Upper lobe of left lung (tissue), 6 donors: Measurements from ENCODE around the gene CUBN. TPM values are rescaled to one million over a fixed set of nuclear protein-coding genes. Genes with fewer than 3 reads are reported as not detected.
A peak's percentile ranks its signal among the peaks of the same experiment; 100 is the strongest.

Experiments used
- ATAC-seq, 2 donors: fragments of 200-7000 bp; cut with Tn5 transposase; one replicate each; pipeline ENCODE4 v1.9.1; 2022; ENCODE audit warnings: mild to moderate bottlenecking in 2 of 2, moderate library complexity in 2 of 2; ENCODE audit not compliant: low FRiP score in 2 of 2
- DNase-seq, 2 donors: peaks; one replicate each; pipeline ENCODE4 v3.0.0-alpha.2; 2019 to 2020
- H3K27ac ChIP-seq, 4 donors: fragments of 200-600 bp; sonication (generic); one replicate each; pipeline ENCODE4 v1.5.1; 2016 to 2019
- H3K27me3 ChIP-seq, 4 donors: fragments of 200-600 bp; sonication (generic); one replicate each; pipeline ENCODE4 v1.5.1; 2017 to 2019
- H3K36me3 ChIP-seq, 4 donors: fragments of 200-600 bp; sonication (generic); one replicate each; pipeline ENCODE4 v1.5.1; 2016 to 2019
- H3K4me1 ChIP-seq, 4 donors: fragments of 200-600 bp; sonication (generic); one replicate each; pipeline ENCODE4 v1.5.1; 2018 to 2019
- H3K4me3 ChIP-seq, 4 donors: fragments of 200-600 bp; sonication (generic); one replicate each; pipeline ENCODE4 v1.5.1; 2017 to 2019; ENCODE audit warnings: mild to moderate bottlenecking in 2 of 4, moderate library complexity in 1 of 4
- H3K9me3 ChIP-seq, 4 donors: fragments of 200-600 bp; sonication (generic); one replicate each; pipeline ENCODE4 v1.5.1; 2018 to 2019
- CTCF ChIP-seq, 6 experiments: fragments of 450-650 bp in 4 of 6; fragments of 200-600 bp in 2 of 6; sonication (generic) in 2 of 6; IDR thresholded peaks; one replicate each; pipeline ENCODE4 v1.5.1; 2016 to 2019; ENCODE audit warnings: antibody characterized with exemption in 6 of 6
- EP300 ChIP-seq, 4 donors: sonication (generic); formaldehyde crosslinking; IDR thresholded peaks; one replicate each; pipeline ENCODE4 v1.5.1; 2017; ENCODE audit warnings: antibody characterized with exemption in 4 of 4, control low read depth in 2 of 4
- POLR2A ChIP-seq, 4 donors: fragments of 450-650 bp; IDR thresholded peaks; one replicate each; pipeline ENCODE4 v1.5.1; 2016 to 2017; ENCODE audit warnings: antibody characterized with exemption in 4 of 4, mild to moderate bottlenecking in 2 of 4
- POLR2AphosphoS5 ChIP-seq, 2 donors: sonication (generic); formaldehyde crosslinking; IDR thresholded peaks; one replicate each; pipeline ENCODE4 v1.5.1; 2017; ENCODE audit warnings: antibody characterized with exemption in 2 of 2
- WGBS, 2 donors: methylation state at CpG; one replicate each; pipeline ENCODE4 v1.1.5; 2017 to 2018; 5-methylcytosine and 5-hydroxymethylcytosine counted together
- total RNA-seq, 6 donors: library from RNA; depleted of rRNA in 4 of 6; stranded (reverse); fragments of >200 nt in 4 of 6; gene quantifications; one replicate each; pipeline versions ENCODE4 v1.1.0 to v1.2.1, GENCODE V29; 2016 to 2021
- donor health status: DM: no; HTN: no; CAD: no; lungs with moderate emphysema.
- donor health status: DM: no; HTN: yes; CAD: no; lungs with severe emphysema.

Gene CUBN
- total RNA-seq, 6 donors from 2014 or later, result 1.0 to 9.4 (median 5.3) TPM

- 84 to 93% methylated on average over 2 of the region's 2 CpGs for WGBS, 2 donors
- no peaks in the 10 kb centered on the region for H3K27me3 ChIP-seq
These were observed 48.2 kb downstream of the CUBN start for GRCh38 chr10:17081431-17081830.

GRCh38 chr10:17077890-17078289 lies 51.7 kb downstream of the CUBN start:
- no peak for ATAC-seq
- 85 to 96% methylated on average over 2 of the region's 2 CpGs for WGBS, 2 donors

More at GRCh38 chr10:17081431-17081830, 48.2 kb downstream of the CUBN start:
- TF ChIP-seq CTCF (IDR thresholded peaks at IDR 0.05) (no peak), EP300 (IDR thresholded peaks at IDR 0.05) (no peak), POLR2A (IDR thresholded peaks at IDR 0.05) (no peak), POLR2AphosphoS5 (IDR thresholded peaks at IDR 0.05) (no peak)
- Histone ChIP-seq H3K27ac (no peak overlapping the region), H3K36me3 (no peaks in the 10 kb centered on the region), H3K9me3 (no peaks in the 10 kb centered on the region), H3K4me3 (no peak overlapping the region), H3K4me1 (peaks cover 0 to 8% (median 6%) of the 10 kb centered on the region in 4 donors)
- no peak for DNase-seq
- no peak for ATAC-seq

GRCh38 chr10:17077346-17077781 lies 52.2 kb downstream of the CUBN start:
- TF ChIP-seq EP300 (IDR thresholded peaks at IDR 0.05) (no peak), POLR2A (IDR thresholded peaks at IDR 0.05) (no peak)
- H3K4me1 ChIP-seq, result peaks cover 6 to 22% (median 14%) of the 10 kb centered on the region in 4 donors
- DNase-seq, result no peak
- H3K36me3 ChIP-seq, result no peaks in the 10 kb centered on the region
- H3K4me3 ChIP-seq, result no peak overlapping the region
- no peaks in the 10 kb centered on the region for H3K27me3 ChIP-seq
- WGBS, 2 donors, result 87 to 91% methylated on average over 5 of the region's 5 CpGs
- no peaks in the 10 kb centered on the region for H3K9me3 ChIP-seq
- no peak overlapping the region for H3K27ac ChIP-seq
- no peak for ATAC-seq

More at GRCh38 chr10:17077890-17078289, 51.7 kb downstream of the CUBN start:
- no peak for TF ChIP-seq POLR2AphosphoS5 (IDR thresholded peaks at IDR 0.05)
- TF ChIP-seq POLR2A (IDR thresholded peaks at IDR 0.05), result no peak
- no peak for TF ChIP-seq EP300 (IDR thresholded peaks at IDR 0.05)
- DNase-seq, result no peak
- no peaks in the 10 kb centered on the region for H3K9me3 ChIP-seq
- no peaks in the 10 kb centered on the region for H3K36me3 ChIP-seq
- no peak overlapping the region for H3K4me3 ChIP-seq
- no peak overlapping the region for H3K27ac ChIP-seq
- no peaks in the 10 kb centered on the region for H3K27me3 ChIP-seq
- peaks cover 6 to 22% (median 14%) of the 10 kb centered on the region in 4 donors for H3K4me1 ChIP-seq

- no peak for ATAC-seq
- H3K36me3 ChIP-seq, result no peaks in the 10 kb centered on the region
- TF ChIP-seq CTCF (IDR thresholded peaks at IDR 0.05) (no peak), POLR2AphosphoS5 (IDR thresholded peaks at IDR 0.05) (no peak), EP300 (IDR thresholded peaks at IDR 0.05) (no peak), POLR2A (IDR thresholded peaks at IDR 0.05) (no peak)
- no peak overlapping the region for H3K4me3 ChIP-seq
- no peaks in the 10 kb centered on the region for H3K9me3 ChIP-seq
- WGBS, 2 donors, result 70 to 76% methylated on average over 8 of the region's 8 CpGs
- no peak for DNase-seq
- no peaks in the 10 kb centered on the region for H3K27me3 ChIP-seq
- H3K4me1 ChIP-seq, result peaks cover 6 to 22% (median 14%) of the 10 kb centered on the region in 4 donors
- H3K27ac ChIP-seq, result peak overlapping the region in 3 of 4 donors; percentile 13 to 72 (median 62)
These were observed 52.8 kb downstream of the CUBN start for GRCh38 chr10:17076626-17077345.

- WGBS, 2 donors, result 81 to 89% methylated on average over 2 of the region's 2 CpGs
- Histone ChIP-seq H3K4me1 (peaks cover 6 to 22% (median 14%) of the 10 kb centered on the region in 4 donors), H3K27me3 (no peaks in the 10 kb centered on the region), H3K27ac (peak overlapping the region; percentile 49 to 72 (median 62)), H3K9me3 (no peaks in the 10 kb centered on the region), H3K36me3 (no peaks in the 10 kb centered on the region), H3K4me3 (no peak overlapping the region)
- no peak for DNase-seq
- ATAC-seq, result peak; percentile 59 to 92
- TF ChIP-seq CTCF (IDR thresholded peaks at IDR 0.05), result no peak
- no peak for TF ChIP-seq POLR2AphosphoS5 (IDR thresholded peaks at IDR 0.05)
- TF ChIP-seq EP300 (IDR thresholded peaks at IDR 0.05), result no peak
- no peak for TF ChIP-seq POLR2A (IDR thresholded peaks at IDR 0.05)
These were observed 53.9 kb downstream of the CUBN start for GRCh38 chr10:17075533-17076359.
